Keratinocyte (primary cell): ENCODE data around the gene SCAMP2. TPM values are rescaled to one million over a fixed set of nuclear protein-coding genes. Genes with fewer than 3 reads are reported as not detected.
A peak's percentile ranks its signal among the peaks of the same experiment; 100 is the strongest.

ENCODE experiments used
- DNase-seq: peaks from one replicate; pipeline ENCODE4 v3.0.0-alpha.2; 2011; ENCODE audit warnings: low read depth, missing footprints, low spot score
- FAIRE-seq: peaks from 2 replicates; lab custom pipeline; 2011; peaks lifted over from hg19 to GRCh38; lab: Jason Lieb, UNC
- H2AFZ ChIP-seq: 2 replicates; pipeline ENCODE4 v1.6.0; 2012; ENCODE audit warnings: low read length, control low read depth, inconsistent platforms; ENCODE audit not compliant: control insufficient read depth
- H3K27ac ChIP-seq: 2 replicates; pipeline ENCODE4 v1.5.1; 2011; ENCODE audit warnings: low read length; ENCODE audit not compliant: control insufficient read depth, insufficient read depth
- H3K27me3 ChIP-seq: 3 replicates; pipeline ENCODE4 v1.6.0; 2011; ENCODE audit warnings: low read length; ENCODE audit not compliant: control insufficient read depth, insufficient read depth; ENCODE audit errors: extremely low read depth
- H3K36me3 ChIP-seq, 2 experiments: 2 replicates in 1 of 2; 3 replicates in 1 of 2; pipeline ENCODE4 v1.5.1; 2011; ENCODE audit warnings: low read length in 2 of 2, mild to moderate bottlenecking in 1 of 2; ENCODE audit not compliant: control insufficient read depth in 2 of 2, insufficient read depth in 2 of 2; ENCODE audit errors: extremely low read depth in 1 of 2
- H3K4me1 ChIP-seq: 3 replicates; pipeline ENCODE4 v1.5.1; 2011; ENCODE audit warnings: low read length; ENCODE audit not compliant: control insufficient read depth, insufficient read depth; ENCODE audit errors: extremely low read depth
- H3K4me2 ChIP-seq: 3 replicates; pipeline ENCODE4 v1.6.0; 2011; ENCODE audit warnings: low read depth, low read length; ENCODE audit not compliant: control insufficient read depth, insufficient read depth; ENCODE audit errors: extremely low read depth
- H3K4me3 ChIP-seq, 3 experiments: fragments of 200-600 bp in 1 of 3; sonication (generic) in 1 of 3; 2 replicates in 2 of 3; 3 replicates in 1 of 3; pipeline ENCODE4 v1.5.1; 2011 to 2016; ENCODE audit warnings: low read length in 3 of 3, mild to moderate bottlenecking in 3 of 3, control low read depth in 2 of 3, inconsistent platforms in 1 of 3, low read depth in 1 of 3, mixed read lengths in 1 of 3, mixed run types in 1 of 3, moderate library complexity in 1 of 3; ENCODE audit not compliant: control insufficient read depth in 2 of 3, insufficient read depth in 2 of 3; ENCODE audit errors: extremely low read depth in 1 of 3
- H3K79me2 ChIP-seq: 2 replicates; pipeline ENCODE4 v1.6.0; 2012; ENCODE audit warnings: low read length; ENCODE audit not compliant: control insufficient read depth, insufficient read depth
- H3K9ac ChIP-seq: 3 replicates; pipeline ENCODE4 v1.6.0; 2011; ENCODE audit warnings: low read length; ENCODE audit not compliant: control insufficient read depth, insufficient read depth; ENCODE audit errors: extremely low read depth
- H3K9me1 ChIP-seq: 3 replicates; pipeline ENCODE4 v1.6.0; 2011; ENCODE audit warnings: low read length; ENCODE audit not compliant: control insufficient read depth, insufficient read depth; ENCODE audit errors: extremely low read depth
- H3K9me3 ChIP-seq: 2 replicates; pipeline ENCODE4 v1.5.1; 2012; ENCODE audit warnings: low read depth, low read length; ENCODE audit not compliant: control insufficient read depth
- H4K20me1 ChIP-seq: 3 replicates; pipeline ENCODE4 v1.6.0; 2011; ENCODE audit warnings: low read length; ENCODE audit not compliant: control insufficient read depth, insufficient read depth; ENCODE audit errors: extremely low read depth
- EZH2 ChIP-seq: IDR thresholded peaks from one replicate; pipeline ENCODE4 v1.6.1; 2012; ENCODE audit warnings: inconsistent platforms, mild to moderate bottlenecking, low read length, moderate library complexity
- dilution Hi-C: fragments of 300-500 bp; cut with MboI; formaldehyde crosslinking; loops from one replicate; pipeline ENCODE4 v1.7.0; 2020; ENCODE audit warnings: low sequenced_read_pairs; ENCODE audit not compliant: extremely low pct_ligation_motif_present
- polyA plus RNA-seq, 5 experiments: library from polyadenylated mRNA; depleted of rRNA in 3 of 5; stranded (reverse) in 3 of 5; stranded (forward) in 1 of 5; unstranded in 1 of 5; fragments of >200 nt; gene quantifications; 1 replicate in 1 of 5; 2 replicates in 3 of 5; 3 replicates in 1 of 5; pipeline versions ENCODE4 v1.2.1 to v1.2.3, GENCODE V29; 2011 to 2012; ENCODE audit warnings: missing spikeins in 2 of 5, low read depth in 1 of 5, low replicate concordance in 1 of 5
- TF ChIP-seq, protein P1 (sequence below), 3 experiments: IDR thresholded peaks in 1 of 3; conservative IDR thresholded peaks in 1 of 3; optimal IDR thresholded peaks in 1 of 3; 2 replicates in 2 of 3; 3 replicates in 1 of 3; pipeline versions ENCODE3 to v1.5.1; 2011; ENCODE audit warnings: low read length in 3 of 3, mild to moderate bottlenecking in 3 of 3, moderate library complexity in 2 of 3, control low read depth in 1 of 3, inconsistent platforms in 1 of 3; ENCODE audit not compliant: insufficient read depth in 2 of 3; ENCODE audit errors: extremely low read depth in 1 of 3

The SCAMP2 gene
- polyA plus RNA-seq, 1 donor (not counting 4 experiments of a cell fraction or from before 2014, with no cell fraction given): 72.8 TPM

DNA sequence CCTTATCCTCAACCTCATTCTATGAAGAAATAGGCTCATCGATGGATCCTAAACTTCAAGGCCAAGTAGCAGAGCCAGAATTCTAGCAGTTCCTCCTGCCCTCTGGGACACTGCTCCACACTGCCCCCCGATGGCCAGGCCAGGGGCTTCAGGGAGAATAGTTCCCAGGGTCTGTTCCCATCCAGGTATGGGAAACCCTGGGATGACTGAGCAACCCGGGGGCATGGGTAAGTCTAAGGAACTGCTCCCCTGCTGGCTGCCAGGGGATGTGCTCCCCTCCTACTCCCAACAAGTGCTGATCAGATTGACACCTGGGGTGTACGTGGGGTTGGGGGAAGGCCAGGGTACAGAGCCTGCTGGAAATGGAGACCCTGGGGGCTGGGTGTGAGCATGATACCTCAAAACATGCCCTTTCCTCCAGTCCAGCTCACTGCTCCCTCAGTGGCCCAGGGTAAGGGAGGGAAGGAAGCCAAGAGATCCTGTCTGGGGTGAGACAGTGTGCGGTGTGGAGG lies 37.8 kb downstream of the SCAMP2 start:
- TF ChIP-seq EZH2: no peak
- TF ChIP-seq, protein P1, sequence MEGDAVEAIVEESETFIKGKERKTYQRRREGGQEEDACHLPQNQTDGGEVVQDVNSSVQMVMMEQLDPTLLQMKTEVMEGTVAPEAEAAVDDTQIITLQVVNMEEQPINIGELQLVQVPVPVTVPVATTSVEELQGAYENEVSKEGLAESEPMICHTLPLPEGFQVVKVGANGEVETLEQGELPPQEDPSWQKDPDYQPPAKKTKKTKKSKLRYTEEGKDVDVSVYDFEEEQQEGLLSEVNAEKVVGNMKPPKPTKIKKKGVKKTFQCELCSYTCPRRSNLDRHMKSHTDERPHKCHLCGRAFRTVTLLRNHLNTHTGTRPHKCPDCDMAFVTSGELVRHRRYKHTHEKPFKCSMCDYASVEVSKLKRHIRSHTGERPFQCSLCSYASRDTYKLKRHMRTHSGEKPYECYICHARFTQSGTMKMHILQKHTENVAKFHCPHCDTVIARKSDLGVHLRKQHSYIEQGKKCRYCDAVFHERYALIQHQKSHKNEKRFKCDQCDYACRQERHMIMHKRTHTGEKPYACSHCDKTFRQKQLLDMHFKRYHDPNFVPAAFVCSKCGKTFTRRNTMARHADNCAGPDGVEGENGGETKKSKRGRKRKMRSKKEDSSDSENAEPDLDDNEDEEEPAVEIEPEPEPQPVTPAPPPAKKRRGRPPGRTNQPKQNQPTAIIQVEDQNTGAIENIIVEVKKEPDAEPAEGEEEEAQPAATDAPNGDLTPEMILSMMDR (optimal IDR thresholded peaks at IDR 0.05 in 1 of 3, IDR thresholded peaks at IDR 0.05 in 1 of 3, conservative IDR thresholded peaks at IDR 0.05 in 1 of 3; ENCODE audit: extremely low read depth in 1 of 3, insufficient read depth in 2 of 3, low read length in 3 of 3): peak; percentile 80 to 98 (median 88)
- no peaks in the 10 kb centered on the region for H3K9me1 ChIP-seq
- dilution Hi-C loops: no loop called here
- no peaks in the 10 kb centered on the region for H4K20me1 ChIP-seq
- H3K4me3 ChIP-seq: no peak overlapping the region
- no peak overlapping the region for H3K9ac ChIP-seq
- no peaks in the 10 kb centered on the region for H3K4me1 ChIP-seq
- no peaks in the 10 kb centered on the region for H3K9me3 ChIP-seq
- H2AFZ ChIP-seq: no peak overlapping the region
- peak; percentile 67 for DNase-seq
- peaks cover 5% of the 10 kb centered on the region for H3K27me3 ChIP-seq
- H3K79me2 ChIP-seq: no peaks in the 10 kb centered on the region
- peaks cover 4 to 9% of the 10 kb centered on the region in 2 experiments for H3K36me3 ChIP-seq
- FAIRE-seq: no peak
- no peak overlapping the region for H3K4me2 ChIP-seq
- no peak overlapping the region for H3K27ac ChIP-seq

DNA sequence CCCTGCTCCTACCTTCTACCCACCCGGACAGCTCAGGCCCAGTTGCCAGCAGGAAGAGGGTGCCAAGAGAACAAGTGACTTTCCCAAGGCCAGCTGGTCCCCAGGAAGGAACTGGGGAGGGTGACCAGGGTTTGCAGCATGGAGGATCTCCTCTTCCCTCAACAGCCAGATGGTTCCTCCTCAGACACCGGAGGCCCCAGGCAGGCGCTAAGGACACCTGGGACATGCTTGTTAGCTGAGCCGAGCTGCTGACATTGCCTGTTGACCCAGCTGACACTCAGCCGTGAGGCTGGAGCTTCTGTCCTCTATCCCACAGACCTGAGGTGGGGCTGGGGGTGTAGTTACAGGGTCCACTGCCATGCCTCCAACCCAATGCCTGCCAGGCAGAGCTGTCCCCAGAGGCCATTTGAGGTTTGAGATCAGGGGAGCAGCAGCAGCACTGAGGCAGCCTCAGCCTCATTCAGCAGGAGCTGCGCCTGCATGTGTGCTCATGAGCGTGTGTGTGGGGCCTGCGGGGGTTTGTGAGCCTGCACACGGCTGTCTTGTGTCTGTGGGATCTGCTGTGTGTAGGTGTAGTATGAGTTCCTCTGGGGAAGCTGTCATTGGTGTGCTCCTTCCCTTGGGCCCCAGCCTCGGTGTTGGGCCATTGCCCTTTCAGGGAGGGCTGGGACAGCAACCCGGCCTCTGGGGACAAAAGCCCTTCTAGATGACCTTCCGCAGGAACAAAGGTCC lies 39.6 kb downstream of the SCAMP2 start:
- no peak for FAIRE-seq
- H3K9ac ChIP-seq: no peak overlapping the region
- TF ChIP-seq, protein P1 (optimal IDR thresholded peaks at IDR 0.05 in 1 of 3, IDR thresholded peaks at IDR 0.05 in 1 of 3, conservative IDR thresholded peaks at IDR 0.05 in 1 of 3; ENCODE audit: extremely low read depth in 1 of 3, insufficient read depth in 2 of 3, low read length in 3 of 3): no peak
- TF ChIP-seq EZH2: no peak
- no peak overlapping the region for H3K4me3 ChIP-seq
- no peak for DNase-seq
- H3K27me3 ChIP-seq: peaks cover 8% of the 10 kb centered on the region
- H2AFZ ChIP-seq: no peak overlapping the region
- H4K20me1 ChIP-seq: no peaks in the 10 kb centered on the region
- H3K4me2 ChIP-seq: no peak overlapping the region
- H3K27ac ChIP-seq: no peak overlapping the region
- dilution Hi-C loops: no loop called here
- H3K36me3 ChIP-seq: peaks cover under 1 to 7% of the 10 kb centered on the region in 2 experiments
- no peaks in the 10 kb centered on the region for H3K9me1 ChIP-seq
- no peaks in the 10 kb centered on the region for H3K79me2 ChIP-seq
- no peaks in the 10 kb centered on the region for H3K9me3 ChIP-seq
- H3K4me1 ChIP-seq: no peaks in the 10 kb centered on the region
